ENCODE measurements around the gene CCDC184.
"Not testable (repeated sequence)": the region's sequence is repeated elsewhere in the genome, so short reads cannot be mapped to it uniquely, and the experiment has no call there.

CCDC184 gene

DNA sequence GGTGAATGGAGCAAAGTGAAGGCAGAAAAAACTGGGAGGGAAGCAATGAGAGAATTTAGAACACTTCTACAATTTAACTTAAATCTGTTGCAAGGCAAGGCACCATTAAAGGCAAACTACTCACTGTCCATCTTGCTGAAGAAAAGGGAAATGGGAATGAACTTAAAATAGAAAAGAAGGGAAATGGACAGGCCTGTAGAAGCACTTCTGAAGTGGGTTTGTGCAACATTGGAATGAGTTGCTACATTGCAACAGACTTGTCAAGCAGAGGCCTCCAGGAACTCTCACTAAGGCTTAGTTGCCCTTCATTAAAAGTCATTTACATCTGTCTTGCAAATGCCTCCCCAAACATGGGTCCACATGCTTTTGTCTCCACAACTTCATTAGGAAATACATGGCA is 33.3 kb downstream of the CCDC184 start:
- FAIRE-seq, result no peak

GRCh38 chr12:48219631-48220030 is 36.2 kb downstream of the CCDC184 start:
- no peak for FAIRE-seq

DNA sequence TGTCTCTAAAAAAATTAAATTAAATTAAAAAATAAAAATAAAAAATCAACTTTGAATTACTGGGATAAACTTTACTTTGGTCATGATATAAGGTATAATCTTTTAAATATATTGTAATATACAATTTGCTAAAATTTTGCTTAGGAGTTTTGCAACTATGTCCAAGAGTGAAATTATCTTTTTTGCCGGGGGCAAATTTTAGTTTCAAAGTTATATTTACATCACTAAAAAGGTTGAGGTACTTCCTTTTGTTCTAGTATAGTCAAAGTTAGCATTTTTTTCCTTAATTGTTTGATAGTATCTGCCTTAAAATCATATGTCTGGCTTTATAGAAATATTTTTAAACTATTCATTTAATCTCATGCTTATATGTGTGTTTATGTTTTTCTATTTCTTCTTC is 37.3 kb downstream of the CCDC184 start:
- no peak for FAIRE-seq

- FAIRE-seq, result no peak
These were observed 38.2 kb downstream of the CCDC184 start for GRCh38 chr12:48221645-48222044.

GRCh38 chr12:48224533-48224932 is 41.1 kb downstream of the CCDC184 start:
- FAIRE-seq, result not testable (repeated sequence)

DNA sequence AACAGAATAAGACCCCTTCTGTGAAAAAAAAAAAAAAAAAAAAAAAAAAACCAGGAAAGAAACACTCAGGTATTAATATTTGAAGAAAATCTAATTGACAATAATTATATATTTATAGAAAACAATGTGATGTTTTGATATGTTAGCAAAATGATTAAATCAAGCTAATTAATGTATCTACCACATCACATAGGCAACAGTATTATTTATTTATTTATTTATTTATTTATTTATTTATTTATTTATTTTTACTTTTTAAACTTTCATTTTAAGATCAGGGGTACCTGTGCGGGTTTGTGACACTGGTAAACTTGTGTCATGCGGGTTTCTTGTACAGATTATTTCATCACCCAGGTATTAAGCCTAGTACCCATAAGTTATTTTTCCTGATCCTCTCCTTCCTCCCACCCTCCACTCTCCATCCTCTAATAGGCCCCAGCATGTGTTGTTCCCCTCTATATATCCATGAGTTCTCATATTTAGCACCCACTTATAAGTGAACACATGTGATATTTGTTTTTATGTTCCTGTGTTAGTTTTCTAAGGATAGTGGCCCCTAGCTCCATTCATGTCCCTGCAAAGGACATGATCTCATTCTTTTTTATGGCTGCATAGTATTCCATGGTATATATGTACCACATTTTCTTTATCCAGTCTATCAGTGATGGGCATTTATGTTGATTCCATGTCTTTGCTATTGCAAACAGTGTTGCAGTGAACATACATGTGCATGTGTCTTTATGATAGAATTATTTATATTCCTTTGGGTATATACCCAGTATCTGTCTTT is 47.9 kb downstream of the CCDC184 start:
- FAIRE-seq, result not testable (repeated sequence)

Data from endometrium (tissue), 2 donors.